Fibroblast of mammary gland (primary cell): ENCODE data around the gene TNFSF13B.

Source experiments
- DNase-seq: peaks from one replicate; pipeline ENCODE4 v3.0.0-alpha.2; 2010; ENCODE audit warnings: low read depth
- H3K4me3 ChIP-seq: 2 replicates; pipeline ENCODE4 v1.5.1; 2011; ENCODE audit warnings: low read depth, mild to moderate bottlenecking, low read length, moderate library complexity; ENCODE audit not compliant: control insufficient read depth
- TF ChIP-seq, protein P1 (sequence below): conservative IDR thresholded peaks from 2 replicates; pipeline ENCODE4 v1.5.1; 2011; ENCODE audit warnings: low read depth, low read length, inconsistent platforms; ENCODE audit not compliant: control insufficient read depth, insufficient read depth

Gene TNFSF13B

DNA sequence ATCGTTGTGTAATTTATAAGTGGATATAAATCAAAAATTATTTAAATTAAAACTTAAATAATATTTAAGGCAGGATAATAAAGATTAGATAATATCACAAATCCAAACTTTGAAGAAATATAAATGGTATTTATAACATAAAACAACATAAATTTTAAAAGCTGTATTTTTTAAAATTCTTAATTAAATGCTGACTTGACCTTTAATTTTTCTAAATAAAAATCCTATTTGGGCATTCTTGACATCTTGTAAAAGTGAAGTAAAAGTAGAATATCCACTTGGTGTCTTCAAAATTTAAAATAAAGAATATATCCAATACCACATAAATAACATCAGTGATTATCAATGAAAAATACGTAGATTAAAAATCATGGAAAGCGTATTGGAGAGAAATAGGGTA, 87.7 kb downstream of the TNFSF13B start:
- TF ChIP-seq, protein P1, sequence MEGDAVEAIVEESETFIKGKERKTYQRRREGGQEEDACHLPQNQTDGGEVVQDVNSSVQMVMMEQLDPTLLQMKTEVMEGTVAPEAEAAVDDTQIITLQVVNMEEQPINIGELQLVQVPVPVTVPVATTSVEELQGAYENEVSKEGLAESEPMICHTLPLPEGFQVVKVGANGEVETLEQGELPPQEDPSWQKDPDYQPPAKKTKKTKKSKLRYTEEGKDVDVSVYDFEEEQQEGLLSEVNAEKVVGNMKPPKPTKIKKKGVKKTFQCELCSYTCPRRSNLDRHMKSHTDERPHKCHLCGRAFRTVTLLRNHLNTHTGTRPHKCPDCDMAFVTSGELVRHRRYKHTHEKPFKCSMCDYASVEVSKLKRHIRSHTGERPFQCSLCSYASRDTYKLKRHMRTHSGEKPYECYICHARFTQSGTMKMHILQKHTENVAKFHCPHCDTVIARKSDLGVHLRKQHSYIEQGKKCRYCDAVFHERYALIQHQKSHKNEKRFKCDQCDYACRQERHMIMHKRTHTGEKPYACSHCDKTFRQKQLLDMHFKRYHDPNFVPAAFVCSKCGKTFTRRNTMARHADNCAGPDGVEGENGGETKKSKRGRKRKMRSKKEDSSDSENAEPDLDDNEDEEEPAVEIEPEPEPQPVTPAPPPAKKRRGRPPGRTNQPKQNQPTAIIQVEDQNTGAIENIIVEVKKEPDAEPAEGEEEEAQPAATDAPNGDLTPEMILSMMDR, result no peak

More for the DNA sequence above, 87.7 kb downstream of the TNFSF13B start:
- no peak overlapping the region for H3K4me3 ChIP-seq
- no peak for DNase-seq
